ENCODE measurements around the gene UPK3A. TPM values are rescaled to one million over a fixed set of nuclear protein-coding genes. Genes with fewer than 3 reads are reported as not detected.
A peak's percentile ranks its signal among the peaks of the same experiment; 100 is the strongest.

UPK3A gene
- total RNA-seq, 1 donor from 2014 or later, result not detected

- H3K4me1 ChIP-seq (ENCODE audit: insufficient read depth, low read length), result peaks cover 7% of the 10 kb centered on the region
- no peak overlapping the region for H3K27ac Mint-ChIP-seq (ENCODE audit: unreplicated experiment)
- no peak overlapping the region for H3K4me2 ChIP-seq (ENCODE audit: low read length)
- H3K9me3 Mint-ChIP-seq (ENCODE audit: unreplicated experiment), result no peaks in the 10 kb centered on the region
- no peak overlapping the region for H3K4me3 Mint-ChIP-seq (ENCODE audit: unreplicated experiment)
- peak; percentile 56 for DNase-seq (ENCODE audit: low read depth)
- peak; percentile 26 for FAIRE-seq
- no peaks in the 10 kb centered on the region for H3K79me2 ChIP-seq (ENCODE audit: insufficient read depth, low read length)
- H3K36me3 ChIP-seq (ENCODE audit: insufficient read depth, low read length), result no peaks in the 10 kb centered on the region
- H3K9me3 ChIP-seq (ENCODE audit: insufficient read depth, low read depth, low read length), result no peaks in the 10 kb centered on the region
- no peaks in the 10 kb centered on the region for H3K27me3 ChIP-seq (ENCODE audit: insufficient read depth, low read length)
- no peak overlapping the region for H3K27ac ChIP-seq (ENCODE audit: low read depth, low read length)
- TF ChIP-seq CTCF (IDR thresholded peaks at IDR 0.05; ENCODE audit: insufficient read depth, low read depth, low read length) (no peak), EZH2 (IDR thresholded peaks at IDR 0.05; ENCODE audit: insufficient read depth, low read length) (no peak)
- H2AFZ ChIP-seq (ENCODE audit: low read depth, low read length), result no peak overlapping the region
- H3K27me3 Mint-ChIP-seq (ENCODE audit: low read depth, unreplicated experiment), result no peaks in the 10 kb centered on the region
- no peak overlapping the region for H3K9ac ChIP-seq (ENCODE audit: low read length)
- no peak overlapping the region for H3K4me3 ChIP-seq (ENCODE audit: insufficient read depth, low read depth, low read length)
- H3K36me3 Mint-ChIP-seq (ENCODE audit: low read depth, unreplicated experiment), result peaks cover 10% of the 10 kb centered on the region
- no peaks in the 10 kb centered on the region for H3K4me1 Mint-ChIP-seq (ENCODE audit: low read depth, unreplicated experiment)
- no peaks in the 10 kb centered on the region for H4K20me1 ChIP-seq (ENCODE audit: insufficient read depth, low read length)
Measured at GRCh38 chr22:45334068-45334467, 49.3 kb downstream of the UPK3A start.

GRCh38 chr22:45334528-45334927 is 49.8 kb downstream of the UPK3A start:
- Mint-ChIP-seq H3K4me1 (ENCODE audit: low read depth, unreplicated experiment) (no peaks in the 10 kb centered on the region), H3K4me3 (ENCODE audit: unreplicated experiment) (no peak overlapping the region), H3K36me3 (ENCODE audit: low read depth, unreplicated experiment) (peaks cover 10% of the 10 kb centered on the region), H3K9me3 (ENCODE audit: unreplicated experiment) (no peaks in the 10 kb centered on the region), H3K27ac (ENCODE audit: unreplicated experiment) (no peak overlapping the region), H3K27me3 (ENCODE audit: low read depth, unreplicated experiment) (no peaks in the 10 kb centered on the region)
- FAIRE-seq (no peak), DNase-seq (ENCODE audit: low read depth) (no peak)
- TF ChIP-seq EZH2 (IDR thresholded peaks at IDR 0.05; ENCODE audit: insufficient read depth, low read length) (no peak), CTCF (IDR thresholded peaks at IDR 0.05; ENCODE audit: insufficient read depth, low read depth, low read length) (no peak)
- Histone ChIP-seq H3K4me2 (ENCODE audit: low read length) (no peak overlapping the region), H3K9ac (ENCODE audit: low read length) (no peak overlapping the region), H3K27ac (ENCODE audit: low read depth, low read length) (no peak overlapping the region), H3K79me2 (ENCODE audit: insufficient read depth, low read length) (no peaks in the 10 kb centered on the region), H2AFZ (ENCODE audit: low read depth, low read length) (no peak overlapping the region), H3K27me3 (ENCODE audit: insufficient read depth, low read length) (no peaks in the 10 kb centered on the region), H3K9me3 (ENCODE audit: insufficient read depth, low read depth, low read length) (no peaks in the 10 kb centered on the region), H4K20me1 (ENCODE audit: insufficient read depth, low read length) (no peaks in the 10 kb centered on the region), H3K36me3 (ENCODE audit: insufficient read depth, low read length) (no peaks in the 10 kb centered on the region), H3K4me3 (ENCODE audit: insufficient read depth, low read depth, low read length) (no peak overlapping the region), H3K4me1 (ENCODE audit: insufficient read depth, low read length) (peaks cover 7% of the 10 kb centered on the region)

GRCh38 chr22:45335021-45335818 is 50.5 kb downstream of the UPK3A start:
- H2AFZ ChIP-seq (ENCODE audit: low read depth, low read length), result no peak overlapping the region
- H3K27ac ChIP-seq (ENCODE audit: low read depth, low read length), result no peak overlapping the region
- no peaks in the 10 kb centered on the region for H4K20me1 ChIP-seq (ENCODE audit: insufficient read depth, low read length)

More at GRCh38 chr22:45335021-45335818, 50.5 kb downstream of the UPK3A start:
- no peak for DNase-seq (ENCODE audit: low read depth)
- H3K4me1 Mint-ChIP-seq (ENCODE audit: low read depth, unreplicated experiment), result no peaks in the 10 kb centered on the region
- H3K36me3 ChIP-seq (ENCODE audit: insufficient read depth, low read length), result no peaks in the 10 kb centered on the region
- TF ChIP-seq EZH2 (IDR thresholded peaks at IDR 0.05; ENCODE audit: insufficient read depth, low read length) (no peak), CTCF (IDR thresholded peaks at IDR 0.05; ENCODE audit: insufficient read depth, low read depth, low read length) (peak; percentile 16)
- no peak overlapping the region for H3K9ac ChIP-seq (ENCODE audit: low read length)
- H3K27ac Mint-ChIP-seq (ENCODE audit: unreplicated experiment), result no peak overlapping the region
- H3K27me3 Mint-ChIP-seq (ENCODE audit: low read depth, unreplicated experiment), result no peaks in the 10 kb centered on the region
- H3K4me3 ChIP-seq (ENCODE audit: insufficient read depth, low read depth, low read length), result no peak overlapping the region
- peaks cover 7% of the 10 kb centered on the region for H3K4me1 ChIP-seq (ENCODE audit: insufficient read depth, low read length)
- H3K9me3 ChIP-seq (ENCODE audit: insufficient read depth, low read depth, low read length), result no peaks in the 10 kb centered on the region
- H3K4me3 Mint-ChIP-seq (ENCODE audit: unreplicated experiment), result no peak overlapping the region
- H3K9me3 Mint-ChIP-seq (ENCODE audit: unreplicated experiment), result no peaks in the 10 kb centered on the region
- H3K79me2 ChIP-seq (ENCODE audit: insufficient read depth, low read length), result no peaks in the 10 kb centered on the region
- no peak for FAIRE-seq
- peaks cover 15% of the 10 kb centered on the region for H3K36me3 Mint-ChIP-seq (ENCODE audit: low read depth, unreplicated experiment)
- no peak overlapping the region for H3K4me2 ChIP-seq (ENCODE audit: low read length)
- H3K27me3 ChIP-seq (ENCODE audit: insufficient read depth, low read length), result no peaks in the 10 kb centered on the region
